CD4-positive, CD25-positive, alpha-beta regulatory T cell (primary cell): Measurements from ENCODE around the gene TRABD2A. TPM values are rescaled to one million over a fixed set of nuclear protein-coding genes. Genes with fewer than 3 reads are reported as not detected.

Experiments
- ATAC-seq, 2 donors: fragments of 150-1000 bp; cut with Tn5 transposase; one replicate each; pipeline ENCODE4 v1.10.0; 2021; ENCODE audit warnings: low read depth in 2 of 2, moderate number of reproducible peaks in 2 of 2, moderate library complexity in 1 of 2
- DNase-seq, 3 donors: peaks; one replicate each; pipeline versions ENCODE4 v3.0.0 to v3.0.0-alpha.2; 2012 to 2022; ENCODE audit warnings: mixed read lengths in 1 of 3
- H3K27ac ChIP-seq: one replicate; pipeline ENCODE4 v1.7.0; 2013; ENCODE audit warnings: mild to moderate bottlenecking, low read length; ENCODE audit not compliant: insufficient read depth, poor library complexity, severe bottlenecking
- H3K27me3 ChIP-seq: one replicate; pipeline ENCODE4 v1.7.0; 2013; ENCODE audit warnings: low read length; ENCODE audit not compliant: control insufficient read depth, insufficient read depth
- H3K36me3 ChIP-seq: one replicate; pipeline ENCODE4 v1.7.0; 2013; ENCODE audit warnings: mild to moderate bottlenecking, low read length, moderate library complexity; ENCODE audit not compliant: control insufficient read depth, insufficient read depth
- H3K4me1 ChIP-seq: 2 replicates; pipeline ENCODE4 v1.7.0; 2013; ENCODE audit warnings: mild to moderate bottlenecking, low read length; ENCODE audit not compliant: insufficient read depth, control insufficient read depth, poor library complexity, severe bottlenecking
- H3K4me3 ChIP-seq: one replicate; pipeline ENCODE4 v1.7.0; 2013; ENCODE audit warnings: low read depth, mild to moderate bottlenecking, low read length, moderate library complexity
- H3K9me3 ChIP-seq, 2 experiments: 1 replicate in 1 of 2; 2 replicates in 1 of 2; pipeline ENCODE4 v1.7.0; 2013; ENCODE audit warnings: low read length in 2 of 2, mild to moderate bottlenecking in 1 of 2, moderate library complexity in 1 of 2; ENCODE audit not compliant: control insufficient read depth in 2 of 2
- H3K27ac Mint-ChIP-seq, 3 donors: one replicate each; pipeline ENCODE4 v1.8.0; 2020 to 2022; ENCODE audit warnings: mild to moderate bottlenecking in 3 of 3, mixed read lengths in 3 of 3, moderate library complexity in 2 of 3
- H3K27me3 Mint-ChIP-seq: one replicate; pipeline ENCODE4 v1.8.0; 2022; ENCODE audit warnings: mild to moderate bottlenecking, mixed read lengths
- H3K36me3 Mint-ChIP-seq: one replicate; pipeline ENCODE4 v1.8.0; 2020; ENCODE audit warnings: mixed read lengths
- H3K4me1 Mint-ChIP-seq, 4 donors: one replicate each; pipeline ENCODE4 v1.8.0; 2020 to 2022; ENCODE audit warnings: mixed read lengths in 4 of 4, mild to moderate bottlenecking in 1 of 4
- H3K4me3 Mint-ChIP-seq, 4 donors: one replicate each; pipeline ENCODE4 v1.8.0; 2020 to 2022; ENCODE audit warnings: mild to moderate bottlenecking in 4 of 4, mixed read lengths in 4 of 4, moderate library complexity in 3 of 4
- H3K9me3 Mint-ChIP-seq, 7 donors: one replicate each; pipeline ENCODE4 v1.8.0; 2020 to 2022; ENCODE audit warnings: mixed read lengths in 7 of 7, mild to moderate bottlenecking in 3 of 7, moderate library complexity in 2 of 7
- polyA plus RNA-seq, 4 donors: library from polyadenylated mRNA; unstranded; fragments of 300-500 nt; fragmentation: Illumina TruSeq; gene quantifications; one replicate each; pipeline ENCODE4 v1.2.3, GENCODE V29; 2021
- total RNA-seq: library from RNA; stranded (reverse); gene quantifications from one replicate; pipeline ENCODE4 v1.2.3, GENCODE V29; 2022

TRABD2A gene
- total and polyA plus RNA-seq, 5 donors from 2014 or later = 32.9 to 48.8 (median 40.6) TPM

- Mint-ChIP-seq H3K27ac (peak overlapping the region in 2 of 3 donors; percentile 14 to 56), H3K4me3 (no peak overlapping the region), H3K36me3 (peaks cover 7% of the 10 kb centered on the region), H3K27me3 (no peaks in the 10 kb centered on the region), H3K9me3 (peaks cover 0 to 4% (median 0%) of the 10 kb centered on the region in 7 donors), H3K4me1 (peaks cover 14 to 38% (median 17%) of the 10 kb centered on the region in 4 donors)
- ATAC-seq (no peak), DNase-seq (no peak)
- no peaks in the 10 kb centered on the region for H3K27me3 ChIP-seq
- H3K4me1 ChIP-seq = peaks cover 4% of the 10 kb centered on the region
- no peaks in the 10 kb centered on the region for H3K36me3 ChIP-seq
- H3K9me3 ChIP-seq = no peaks in the 10 kb centered on the region
- H3K27ac ChIP-seq = no peak overlapping the region
- no peak overlapping the region for H3K4me3 ChIP-seq
Measured at GRCh38 chr2:84811839-84812431, 68.9 kb downstream of the TRABD2A start.

DNA sequence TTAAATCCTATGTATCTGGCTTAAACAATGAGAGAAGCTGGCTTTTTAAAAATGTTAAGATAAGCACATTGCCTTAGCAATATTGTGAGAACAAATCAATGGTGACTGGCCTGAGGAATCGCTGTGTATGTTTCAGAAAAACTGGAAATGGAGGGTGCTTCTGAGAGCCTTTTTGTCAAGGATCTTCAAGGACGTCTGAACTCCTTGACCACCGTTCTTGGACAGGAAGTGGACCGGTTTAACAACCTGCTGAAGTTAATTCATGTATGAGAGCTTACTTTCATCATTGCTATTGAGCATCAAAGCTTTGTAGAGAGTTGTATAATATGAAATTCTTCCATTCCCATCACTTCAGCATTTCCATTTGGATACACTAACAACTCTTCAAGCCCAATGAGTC lies 72.6 kb downstream of the TRABD2A start:
- H3K27ac ChIP-seq = no peak overlapping the region
- H3K4me1 Mint-ChIP-seq = peaks cover 3 to 33% (median 7%) of the 10 kb centered on the region in 4 donors
- peaks cover 4% of the 10 kb centered on the region for H3K36me3 Mint-ChIP-seq
- DNase-seq (no peak), ATAC-seq (no peak)
- no peaks in the 10 kb centered on the region for H3K4me1 ChIP-seq
- no peaks in the 10 kb centered on the region for H3K27me3 ChIP-seq
- no peaks in the 10 kb centered on the region for H3K9me3 ChIP-seq
- H3K9me3 Mint-ChIP-seq = peaks cover 0 to 4% (median 0%) of the 10 kb centered on the region in 7 donors
- H3K36me3 ChIP-seq = no peaks in the 10 kb centered on the region
- no peak overlapping the region for H3K4me3 ChIP-seq
- H3K27me3 Mint-ChIP-seq = no peaks in the 10 kb centered on the region
- H3K4me3 Mint-ChIP-seq = no peak overlapping the region
- H3K27ac Mint-ChIP-seq = no peak overlapping the region

- ATAC-seq (no peak), DNase-seq (no peak)
- Histone ChIP-seq H3K36me3 (no peaks in the 10 kb centered on the region), H3K4me1 (no peaks in the 10 kb centered on the region), H3K9me3 (no peaks in the 10 kb centered on the region), H3K4me3 (no peak overlapping the region), H3K27me3 (no peaks in the 10 kb centered on the region), H3K27ac (no peak overlapping the region)
- Mint-ChIP-seq H3K9me3 (peaks cover 0 to 8% (median 1%) of the 10 kb centered on the region in 7 donors), H3K4me1 (peaks cover 3 to 31% (median 10%) of the 10 kb centered on the region in 4 donors), H3K27ac (peak overlapping the region in 1 of 3 donors; percentile 21), H3K27me3 (no peaks in the 10 kb centered on the region), H3K4me3 (no peak overlapping the region), H3K36me3 (peaks cover 4% of the 10 kb centered on the region)
Measured at GRCh38 chr2:84807063-84807485, 73.8 kb downstream of the TRABD2A start.

DNA sequence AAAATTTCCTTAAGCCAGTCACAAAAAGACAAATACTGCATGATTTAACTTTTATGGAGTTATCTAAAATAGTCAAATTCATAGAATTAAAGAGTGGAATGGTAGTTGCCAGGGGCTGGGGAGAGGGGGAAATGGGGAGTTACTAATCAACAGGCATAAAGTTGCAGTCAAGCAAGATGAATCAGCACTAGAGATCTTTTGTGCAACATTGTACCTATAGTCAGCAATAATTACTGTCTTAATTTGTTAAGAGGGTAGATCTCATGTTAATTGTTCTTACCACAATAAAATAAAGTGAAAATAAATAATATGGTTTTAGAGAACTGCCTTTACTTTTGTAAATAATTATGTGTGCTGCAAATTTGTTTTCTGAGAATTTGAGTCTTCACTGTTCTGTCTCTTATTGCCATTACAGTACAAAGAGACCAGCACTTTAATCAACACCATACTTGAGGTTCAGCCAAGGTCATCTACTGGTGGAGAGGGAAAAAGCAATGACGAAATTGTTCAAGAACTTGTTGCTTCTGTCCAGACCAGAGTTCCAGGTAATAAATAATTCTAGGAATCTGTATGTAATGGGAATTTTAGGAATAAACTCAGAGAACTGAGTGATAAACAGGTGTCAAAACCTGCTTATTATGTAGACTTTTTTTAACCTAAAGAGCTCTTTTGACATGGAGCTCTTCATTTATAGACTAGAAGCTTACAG lies 75.5 kb downstream of the TRABD2A start:
- peaks cover 0 to 12% (median 1%) of the 10 kb centered on the region in 7 donors for H3K9me3 Mint-ChIP-seq
- DNase-seq (no peak), ATAC-seq (no peak)
- H3K27ac ChIP-seq = no peak overlapping the region
- no peak overlapping the region for H3K4me3 Mint-ChIP-seq
- no peaks in the 10 kb centered on the region for H3K27me3 ChIP-seq
- H3K27ac Mint-ChIP-seq = no peak overlapping the region
- peaks cover 1% of the 10 kb centered on the region for H3K4me1 ChIP-seq
- peaks cover 3% of the 10 kb centered on the region for H3K27me3 Mint-ChIP-seq
- peaks cover 0 to 2% of the 10 kb centered on the region in 2 experiments for H3K9me3 ChIP-seq
- no peak overlapping the region for H3K4me3 ChIP-seq
- H3K4me1 Mint-ChIP-seq = peaks cover 6 to 29% (median 14%) of the 10 kb centered on the region in 4 donors
- H3K36me3 Mint-ChIP-seq = no peaks in the 10 kb centered on the region
- no peaks in the 10 kb centered on the region for H3K36me3 ChIP-seq

GRCh38 chr2:84801811-84802210 lies 79.1 kb downstream of the TRABD2A start:
- Histone ChIP-seq H3K4me3 (no peak overlapping the region), H3K4me1 (peaks cover 9% of the 10 kb centered on the region), H3K27ac (no peak overlapping the region), H3K9me3 (peaks cover 0 to 2% of the 10 kb centered on the region in 2 experiments), H3K36me3 (no peaks in the 10 kb centered on the region), H3K27me3 (no peaks in the 10 kb centered on the region)
- H3K4me3 Mint-ChIP-seq = no peak overlapping the region
- H3K36me3 Mint-ChIP-seq = peaks cover 4% of the 10 kb centered on the region
- peaks cover 5% of the 10 kb centered on the region for H3K27me3 Mint-ChIP-seq
- no peak for ATAC-seq
- no peak for DNase-seq
- peaks cover 16 to 34% (median 23%) of the 10 kb centered on the region in 4 donors for H3K4me1 Mint-ChIP-seq
- H3K9me3 Mint-ChIP-seq = peaks cover 0 to 12% (median 1%) of the 10 kb centered on the region in 7 donors
- no peak overlapping the region for H3K27ac Mint-ChIP-seq

GRCh38 chr2:84800194-84800805 lies 80.6 kb downstream of the TRABD2A start:
- H3K9me3 ChIP-seq = peaks cover 0 to 2% of the 10 kb centered on the region in 2 experiments
- peaks cover 5% of the 10 kb centered on the region for H3K27me3 Mint-ChIP-seq
- DNase-seq (peak in 1 of 3 donors; percentile 23), ATAC-seq (no peak)
- no peak overlapping the region for H3K27ac ChIP-seq
- no peaks in the 10 kb centered on the region for H3K27me3 ChIP-seq
- H3K36me3 ChIP-seq = no peaks in the 10 kb centered on the region
- H3K4me1 ChIP-seq = peaks cover 9% of the 10 kb centered on the region
- H3K9me3 Mint-ChIP-seq = peaks cover 0 to 12% (median 1%) of the 10 kb centered on the region in 7 donors
- H3K4me1 Mint-ChIP-seq = peaks cover 16 to 25% (median 20%) of the 10 kb centered on the region in 4 donors
- H3K36me3 Mint-ChIP-seq = peaks cover 4% of the 10 kb centered on the region
- H3K4me3 ChIP-seq = peak overlapping the region; percentile 0
- peak overlapping the region; percentile 2 to 60 (median 5) for H3K27ac Mint-ChIP-seq
- H3K4me3 Mint-ChIP-seq = peak overlapping the region in 2 of 4 donors; percentile 1 to 41

GRCh38 chr2:84799772-84800171 lies 81.1 kb downstream of the TRABD2A start:
- H3K9me3 Mint-ChIP-seq = peaks cover 0 to 12% (median 1%) of the 10 kb centered on the region in 7 donors
- Histone ChIP-seq H3K27me3 (no peaks in the 10 kb centered on the region), H3K4me1 (peaks cover 9% of the 10 kb centered on the region), H3K9me3 (peaks cover 0 to 2% of the 10 kb centered on the region in 2 experiments), H3K4me3 (peak overlapping the region; percentile 0), H3K27ac (no peak overlapping the region), H3K36me3 (no peaks in the 10 kb centered on the region)
- no peak for ATAC-seq
- peaks cover 15 to 22% (median 19%) of the 10 kb centered on the region in 4 donors for H3K4me1 Mint-ChIP-seq
- peak overlapping the region; percentile 2 to 60 (median 5) for H3K27ac Mint-ChIP-seq
- no peak for DNase-seq
- H3K4me3 Mint-ChIP-seq = peak overlapping the region in 2 of 4 donors; percentile 1 to 41
- peaks cover 5% of the 10 kb centered on the region for H3K27me3 Mint-ChIP-seq
- H3K36me3 Mint-ChIP-seq = peaks cover 4% of the 10 kb centered on the region
